Nephron (organoid): ENCODE measurements around the gene FBXO8.

Source experiments
- H3K27ac Mint-ChIP-seq, 3 experiments: 2 replicates each; pipeline ENCODE4 v1.8.0; 2020; ENCODE audit warnings: mixed read lengths in 3 of 3, mild to moderate bottlenecking in 2 of 3, moderate library complexity in 1 of 3
- H3K27me3 Mint-ChIP-seq: 2 replicates; pipeline ENCODE4 v1.8.0; 2021; ENCODE audit warnings: low read depth, mild to moderate bottlenecking, moderate library complexity, mixed read lengths
- H3K36me3 Mint-ChIP-seq: 2 replicates; pipeline ENCODE4 v1.8.0; 2020; ENCODE audit warnings: low read depth, mixed read lengths
- H3K4me1 Mint-ChIP-seq: 2 replicates; pipeline ENCODE4 v1.8.0; 2020; ENCODE audit warnings: mixed read lengths
- H3K4me3 Mint-ChIP-seq, 3 experiments: 2 replicates each; pipeline ENCODE4 v1.8.0; 2020; ENCODE audit warnings: mild to moderate bottlenecking in 3 of 3, mixed read lengths in 3 of 3, moderate library complexity in 2 of 3
- H3K9me3 Mint-ChIP-seq: 2 replicates; pipeline ENCODE4 v1.8.0; 2020; ENCODE audit warnings: mixed read lengths
- CTCF ChIP-seq, 3 experiments: fragments of 200-600 bp; sonication (generic); IDR thresholded peaks; one replicate each; pipeline ENCODE4 v1.5.0; 2021; ENCODE audit warnings: antibody characterized with exemption in 3 of 3; ENCODE audit not compliant: unreplicated experiment in 3 of 3

FBXO8 gene

GRCh38 chr4:174283507-174284471 lies at the start of gene FBXO8, which contains the start of gene CEP44:
Gene FBXO8 (minus strand): TSS chr4:174283667. CDS start chr4:174263092, 20,575 bp downstream.
Gene CEP44 (plus strand): TSS chr4:174283911. CDS start chr4:174299122, 15,211 bp downstream.
- H3K36me3 Mint-ChIP-seq: peaks cover 22% of the 10 kb centered on the region
- H3K27ac Mint-ChIP-seq: peak within 1 kb of the TSS; percentile 100
- peak within 1 kb of the TSS; percentile 93 to 100 (median 100) for H3K4me3 Mint-ChIP-seq
- H3K4me1 Mint-ChIP-seq: peaks cover 39% of the 10 kb centered on the region
- H3K27me3 Mint-ChIP-seq: no peaks in the 10 kb centered on the region
- no peak for TF ChIP-seq CTCF (IDR thresholded peaks at IDR 0.05; ENCODE audit: unreplicated experiment in 3 of 3)
- peaks cover 5% of the 10 kb centered on the region for H3K9me3 Mint-ChIP-seq

DNA sequence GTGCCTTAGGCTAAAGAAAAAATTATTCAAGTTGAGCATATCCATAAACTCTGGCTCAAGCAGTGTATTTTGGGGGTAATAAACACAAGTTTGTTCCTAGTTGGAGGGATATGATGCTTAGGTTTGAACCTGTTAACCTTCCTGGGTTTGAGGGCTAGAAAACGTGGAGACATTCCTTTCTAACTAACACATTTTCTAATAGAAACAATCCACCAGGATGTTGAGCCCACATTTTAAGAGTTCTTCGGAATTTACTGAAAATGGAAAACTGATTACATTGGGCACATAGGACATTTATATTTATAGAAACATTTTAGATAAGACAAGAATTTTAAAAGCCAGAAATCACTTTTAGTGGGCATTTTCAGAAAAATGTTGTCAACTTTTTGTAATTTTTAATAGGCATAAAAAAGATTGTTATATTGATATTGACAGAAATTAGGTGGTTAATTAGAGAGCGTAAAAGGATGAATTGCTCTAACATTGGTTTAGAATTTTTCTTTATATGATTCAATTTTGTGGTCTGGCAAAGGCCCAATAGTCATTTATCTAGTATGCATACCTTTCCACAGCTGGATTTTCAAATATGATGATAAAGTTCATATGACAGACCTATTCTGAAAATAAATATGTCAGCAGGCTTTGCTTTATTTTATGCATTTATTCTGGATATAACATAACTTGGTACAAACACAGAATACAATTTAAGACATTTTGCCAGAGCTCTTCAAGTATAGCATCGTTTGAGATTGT lies 49.5 kb upstream of the FBXO8 start:
- Mint-ChIP-seq H3K27ac (peak overlapping the region in 1 of 3 experiments; percentile 63), H3K4me3 (no peak overlapping the region), H3K27me3 (no peaks in the 10 kb centered on the region), H3K9me3 (no peaks in the 10 kb centered on the region), H3K4me1 (no peaks in the 10 kb centered on the region), H3K36me3 (no peaks in the 10 kb centered on the region)
- no peak for TF ChIP-seq CTCF (IDR thresholded peaks at IDR 0.05; ENCODE audit: unreplicated experiment in 3 of 3)

DNA sequence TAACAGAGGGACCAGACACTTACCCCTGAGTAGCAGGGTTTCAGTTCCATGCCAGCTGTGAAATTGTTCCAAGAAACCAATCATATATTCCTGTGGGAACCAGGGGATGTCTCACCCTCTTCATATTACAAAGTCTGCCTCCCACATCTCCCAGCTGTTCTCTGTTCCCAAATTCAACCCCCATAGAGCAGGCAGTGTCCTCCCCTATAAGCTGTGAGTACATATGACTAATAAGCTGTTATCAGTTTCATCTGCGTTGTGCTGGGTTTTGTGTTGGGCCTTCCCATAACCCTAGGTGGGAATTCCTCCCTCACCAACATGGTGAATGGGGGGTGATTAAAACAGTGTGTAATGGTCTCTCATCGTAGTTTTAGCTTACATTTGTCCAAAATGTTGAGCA lies 41.3 kb upstream of the FBXO8 start:
- TF ChIP-seq CTCF (IDR thresholded peaks at IDR 0.05; ENCODE audit: unreplicated experiment in 3 of 3): no peak
- H3K4me1 Mint-ChIP-seq: peaks cover 5% of the 10 kb centered on the region
- H3K9me3 Mint-ChIP-seq: no peaks in the 10 kb centered on the region
- H3K36me3 Mint-ChIP-seq: no peaks in the 10 kb centered on the region
- H3K4me3 Mint-ChIP-seq: no peak overlapping the region
- H3K27ac Mint-ChIP-seq: no peak overlapping the region
- no peaks in the 10 kb centered on the region for H3K27me3 Mint-ChIP-seq

- TF ChIP-seq CTCF (IDR thresholded peaks at IDR 0.05; ENCODE audit: unreplicated experiment in 3 of 3): no peak
- no peaks in the 10 kb centered on the region for H3K27me3 Mint-ChIP-seq
- H3K4me1 Mint-ChIP-seq: peaks cover 5% of the 10 kb centered on the region
- H3K4me3 Mint-ChIP-seq: no peak overlapping the region
- no peak overlapping the region for H3K27ac Mint-ChIP-seq
- H3K9me3 Mint-ChIP-seq: no peaks in the 10 kb centered on the region
- no peaks in the 10 kb centered on the region for H3K36me3 Mint-ChIP-seq
Observed at GRCh38 chr4:174324236-174324635, 40.8 kb upstream of the FBXO8 start.

DNA sequence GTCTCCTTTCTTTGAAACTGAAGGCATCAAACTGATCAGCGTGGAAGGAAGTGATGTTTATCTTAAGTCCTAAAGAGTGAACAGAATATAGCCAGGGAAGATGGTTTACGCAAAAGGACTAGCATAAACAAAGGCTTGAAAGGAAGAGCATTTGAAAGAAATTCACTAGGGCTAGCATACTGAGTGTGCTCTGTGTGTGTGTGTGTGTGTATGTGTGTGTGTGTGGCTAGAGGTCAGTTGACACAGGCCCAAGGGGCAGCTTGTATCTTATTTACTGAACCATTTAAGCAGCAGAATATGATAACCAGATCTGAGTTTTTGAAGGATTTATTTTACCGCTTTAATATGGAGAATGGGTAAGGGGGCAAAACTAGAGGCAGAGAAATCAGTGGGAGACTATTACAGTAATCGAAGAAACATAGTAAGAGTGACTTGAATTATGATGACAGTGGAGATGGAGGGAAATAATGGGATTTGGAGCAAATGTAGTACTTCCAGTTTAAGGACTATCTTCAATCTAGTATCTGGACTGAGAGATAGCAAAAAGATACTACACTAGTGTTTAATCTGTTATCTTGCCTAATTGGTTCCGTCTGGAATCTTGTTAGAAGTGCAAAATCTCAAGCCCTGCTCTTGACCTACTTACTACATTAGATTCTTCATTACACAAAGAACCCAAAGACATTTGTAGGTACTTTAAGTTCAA lies 37.2 kb upstream of the FBXO8 start:
- Mint-ChIP-seq H3K9me3 (no peaks in the 10 kb centered on the region), H3K4me1 (peaks cover 5% of the 10 kb centered on the region), H3K27ac (no peak overlapping the region)

More for the DNA sequence above, 37.2 kb upstream of the FBXO8 start:
- Mint-ChIP-seq H3K36me3 (peaks cover 3% of the 10 kb centered on the region), H3K4me3 (no peak overlapping the region), H3K27me3 (no peaks in the 10 kb centered on the region)
- no peak for TF ChIP-seq CTCF (IDR thresholded peaks at IDR 0.05; ENCODE audit: unreplicated experiment in 3 of 3)
